Eye (tissue), 1 donor: ENCODE measurements around the gene CABLES2.

ENCODE experiments used
- DNase-seq: peaks from one replicate; pipeline ENCODE4 v3.0.0-alpha.2; 2015

CABLES2 gene

GRCh38 chr20:62370115-62370806 lies 36.8 kb downstream of the CABLES2 start:
- peak; percentile 53 for DNase-seq

- no peak for DNase-seq
Measured at GRCh38 chr20:62369815-62370114, 37.3 kb downstream of the CABLES2 start.

GRCh38 chr20:62368976-62369814 lies 37.9 kb downstream of the CABLES2 start:
- peak; percentile 86 for DNase-seq

GRCh38 chr20:62368392-62368975 lies 38.6 kb downstream of the CABLES2 start:
- peak; percentile 80 for DNase-seq

DNA sequence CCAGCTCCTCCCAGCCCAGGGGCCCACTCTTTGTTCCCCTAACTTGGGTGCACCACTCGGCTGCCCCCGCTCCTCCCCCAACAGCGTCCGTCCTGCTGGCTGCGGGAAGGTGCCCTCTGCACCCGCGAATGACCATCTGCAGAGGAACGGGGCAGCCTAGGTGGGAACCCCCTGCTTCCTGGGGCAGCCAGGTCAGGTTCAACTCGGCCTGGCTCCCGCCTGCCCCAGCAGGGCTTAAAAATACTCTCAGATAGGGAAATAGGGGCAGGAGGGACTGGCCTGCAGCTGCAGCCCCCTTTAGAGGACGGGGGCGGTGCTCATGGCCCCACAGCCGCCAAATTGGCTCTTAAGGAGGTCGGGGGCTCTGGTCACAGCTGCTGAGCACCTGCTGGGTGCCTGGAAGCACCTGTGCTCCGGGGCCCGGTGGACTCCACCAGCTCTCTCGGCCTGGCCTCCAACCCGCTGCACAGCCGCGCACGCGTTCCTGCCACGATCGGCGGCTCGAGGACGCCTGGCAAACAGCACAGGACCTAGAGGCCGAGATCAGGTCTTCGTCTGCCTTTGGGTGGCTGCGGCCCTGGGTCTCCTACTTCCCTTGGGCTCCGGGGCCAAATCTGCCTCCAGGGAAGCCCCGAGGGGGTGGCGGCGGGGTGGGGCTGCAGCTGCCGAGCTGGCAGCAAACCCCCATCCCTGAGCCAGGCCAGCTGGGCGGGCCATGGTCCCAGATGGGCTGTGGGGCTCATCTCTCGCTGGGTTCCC lies 39.3 kb downstream of the CABLES2 start:
- DNase-seq = peak; percentile 78

DNA sequence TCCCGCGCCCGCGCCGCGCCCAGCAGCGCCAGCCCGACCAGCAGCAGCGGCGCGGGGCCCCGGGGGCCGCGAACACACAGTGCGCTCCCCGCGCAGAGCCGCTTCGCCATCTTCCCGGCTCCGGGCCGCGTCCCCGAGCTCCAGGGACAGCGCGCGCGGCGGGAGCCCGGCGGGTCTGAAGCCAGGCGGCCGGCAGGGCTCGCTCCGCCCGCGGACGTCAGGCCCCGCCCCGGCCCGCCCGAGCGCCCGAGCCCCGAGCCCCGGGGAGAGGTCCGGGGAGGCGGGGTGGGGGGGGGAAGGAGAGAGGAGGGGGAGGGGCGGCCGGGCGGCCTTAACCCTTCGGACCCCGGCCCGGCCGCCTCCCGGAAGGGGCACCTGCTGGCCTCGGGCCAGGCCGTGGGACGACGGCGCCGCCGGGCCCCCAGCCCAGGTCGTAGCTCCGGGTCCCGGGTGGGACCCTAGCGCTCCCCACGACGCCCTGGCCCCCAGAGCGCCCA lies 39.9 kb downstream of the CABLES2 start, which contains the start of gene LAMA5:
Gene LAMA5, minus strand, starts transcription at position 177 of the 497 bp plus-strand sequence. Its CDS starts 67 bp downstream, at position 110.
- DNase-seq = peak; percentile 77

DNA sequence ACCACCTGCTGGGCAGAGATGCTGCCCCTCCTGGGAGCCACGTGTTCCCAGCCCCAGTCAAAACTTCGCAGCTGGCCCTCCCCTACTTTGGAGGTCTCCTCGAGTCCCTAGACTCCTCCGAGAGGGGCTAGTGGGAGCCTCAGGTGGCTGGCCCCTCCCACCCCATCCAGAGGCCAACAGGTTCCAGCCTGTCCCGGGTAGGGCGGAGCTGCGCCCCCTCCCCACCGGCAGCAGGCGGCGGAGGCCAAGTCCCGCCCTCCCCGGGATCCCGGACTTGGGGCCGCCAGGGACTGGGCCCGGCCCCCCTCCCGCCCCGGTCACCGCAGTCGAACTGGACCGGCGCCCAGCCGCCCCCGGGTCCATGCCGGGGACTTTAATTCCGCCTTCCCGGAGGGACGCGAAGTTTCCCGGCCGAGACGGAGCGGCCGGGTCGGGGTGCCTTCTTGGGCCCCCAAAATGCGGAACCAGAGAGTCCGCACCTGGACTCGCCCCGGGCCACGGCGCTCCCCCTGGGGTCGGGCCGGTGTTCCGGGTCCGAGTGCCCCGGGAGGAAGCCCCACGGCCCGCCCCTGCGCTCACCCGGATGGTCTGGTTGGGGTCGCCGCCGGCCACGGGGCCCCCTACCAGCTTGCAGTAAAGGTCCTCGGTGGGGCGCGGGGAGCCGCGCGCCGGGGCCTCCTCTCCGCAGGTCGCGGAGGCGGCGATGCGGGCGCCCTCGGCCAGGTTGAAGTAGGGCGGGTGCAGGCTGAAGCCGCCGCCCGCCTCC lies 40.5 kb downstream of the CABLES2 start:
- peak; percentile 56 for DNase-seq

DNA sequence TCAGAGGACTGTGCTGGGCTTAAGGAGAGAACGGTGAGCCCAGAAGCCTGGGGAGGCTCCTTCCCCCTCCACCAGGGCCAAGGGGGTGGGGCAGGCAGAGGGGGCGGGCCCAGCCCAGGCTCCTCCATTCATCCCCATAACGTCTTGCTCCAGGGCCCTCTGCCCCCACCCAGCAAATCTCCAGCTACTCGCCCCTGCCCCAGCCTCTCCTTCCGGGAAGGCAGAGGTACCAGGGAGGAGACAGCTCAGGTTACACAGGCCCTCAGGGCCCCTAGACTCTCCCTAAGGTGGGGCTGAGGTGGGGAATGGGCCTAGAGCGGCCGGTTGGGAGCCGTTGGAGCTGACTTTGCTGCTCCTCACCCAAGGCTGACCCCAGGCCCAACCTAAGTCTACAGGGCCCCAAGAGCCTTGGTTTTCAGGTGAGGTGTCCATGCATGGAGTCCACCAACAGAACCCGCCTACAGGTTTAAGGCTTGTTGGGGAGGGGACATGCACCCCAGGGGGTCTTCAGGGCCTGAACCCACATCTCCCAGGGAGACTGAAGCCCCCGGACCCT lies 41.2 kb downstream of the CABLES2 start:
- DNase-seq = peak; percentile 45

GRCh38 chr20:62364911-62365736 lies 42.0 kb downstream of the CABLES2 start:
- peak; percentile 13 for DNase-seq

DNA sequence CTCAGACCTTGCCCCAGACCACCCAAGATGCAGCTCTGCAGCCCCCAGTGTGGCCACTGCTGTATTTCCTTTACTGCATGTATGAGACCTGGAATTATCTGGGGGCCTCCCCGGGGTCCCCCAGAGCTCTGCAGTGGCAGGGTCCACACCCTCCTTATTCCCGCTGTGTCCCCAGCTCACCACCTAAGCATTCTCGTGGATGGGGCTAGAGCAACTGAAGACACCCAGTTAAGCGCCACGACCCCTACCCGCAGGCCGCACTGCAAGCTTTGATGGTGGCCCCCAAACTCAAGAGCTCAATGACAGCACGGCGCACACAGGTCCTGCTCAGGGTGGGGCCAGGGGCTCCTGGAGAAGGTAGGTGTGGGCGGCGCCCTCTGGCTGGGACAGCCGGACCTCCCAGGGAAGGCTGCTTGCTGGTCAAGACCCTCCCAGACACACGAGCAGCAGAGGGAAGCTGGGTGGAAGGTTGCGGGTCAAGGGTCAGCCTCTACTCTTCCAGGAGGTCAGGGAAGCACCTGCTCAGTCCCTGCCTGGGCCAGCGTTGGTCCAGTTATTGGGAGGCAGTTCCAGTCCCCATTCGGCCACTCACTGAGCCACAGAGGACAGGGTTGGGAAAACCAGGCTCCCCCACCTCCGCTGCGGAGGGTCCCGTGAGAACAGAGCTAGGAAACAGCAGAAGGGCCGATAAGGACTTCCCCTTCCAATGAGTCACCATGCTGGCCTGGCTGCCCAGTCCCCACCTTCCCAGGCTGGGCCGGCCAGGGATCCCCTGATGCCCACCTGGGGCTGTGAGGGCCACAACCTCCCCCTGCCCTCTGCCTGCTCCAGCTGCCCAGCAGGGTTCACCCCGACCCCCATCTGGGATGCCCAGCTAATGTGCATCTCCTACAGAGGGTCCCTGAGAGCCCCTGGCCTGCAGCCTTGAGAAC lies 42.9 kb downstream of the CABLES2 start:
- DNase-seq = peak; percentile 17

GRCh38 chr20:62362991-62363919 lies 43.8 kb downstream of the CABLES2 start:
- DNase-seq = peak; percentile 32

DNA sequence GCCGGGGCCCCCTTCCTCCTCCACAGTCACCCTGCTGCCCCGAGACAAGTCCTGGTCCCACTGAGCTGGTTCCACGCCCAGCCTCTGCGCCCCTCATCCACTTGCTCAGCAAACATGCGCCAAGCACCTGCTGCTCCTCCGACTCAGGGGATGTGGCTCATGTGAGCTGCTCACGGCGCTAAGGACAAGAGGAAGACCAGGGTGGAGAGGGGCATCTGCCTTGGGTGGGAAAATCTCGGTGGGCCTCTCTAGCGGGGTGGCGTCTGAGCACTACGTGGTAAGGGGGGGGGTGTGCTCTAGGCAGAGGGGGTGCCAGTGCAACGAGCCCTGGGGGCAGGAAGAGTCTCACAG lies 44.5 kb downstream of the CABLES2 start:
- peak; percentile 16 for DNase-seq

DNA sequence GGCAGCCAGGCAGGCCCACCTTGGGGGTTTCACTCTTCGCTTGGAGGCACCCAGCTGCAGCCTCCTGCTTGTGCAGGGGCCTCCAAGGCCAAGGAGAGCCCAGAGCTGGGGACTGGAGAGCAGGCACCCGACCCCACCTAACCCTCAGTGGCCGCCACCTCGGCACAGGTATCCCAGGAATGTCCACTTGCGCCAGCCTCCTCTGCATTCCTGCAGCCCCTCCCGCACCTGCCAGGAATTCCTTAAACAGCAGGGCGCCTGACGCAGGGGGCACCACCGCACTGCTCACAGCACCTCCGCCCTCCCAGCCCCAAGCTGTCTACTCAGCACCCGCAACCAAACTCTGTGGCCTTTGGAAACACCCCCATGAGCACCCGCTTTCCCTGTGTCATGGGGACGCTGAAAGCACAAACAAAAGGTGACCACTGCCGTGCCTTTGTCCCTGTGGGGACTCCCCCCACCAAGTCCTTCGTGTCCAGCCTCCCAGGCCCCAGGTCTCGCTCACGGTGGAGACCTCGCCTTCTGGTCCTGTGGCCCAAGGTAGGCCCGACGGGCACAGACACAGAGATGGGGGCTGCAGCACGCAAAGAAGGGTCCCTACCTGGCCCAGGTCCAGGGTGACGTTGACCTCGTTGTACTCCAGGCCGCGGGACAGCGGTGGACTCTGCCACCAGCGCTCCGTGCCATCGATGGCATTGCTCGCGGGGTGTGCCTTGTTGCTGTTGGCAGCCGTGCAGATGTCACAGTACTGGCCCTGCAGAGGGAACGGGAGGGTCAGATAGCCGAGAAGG lies 45.1 kb downstream of the CABLES2 start:
- no peak for DNase-seq

DNA sequence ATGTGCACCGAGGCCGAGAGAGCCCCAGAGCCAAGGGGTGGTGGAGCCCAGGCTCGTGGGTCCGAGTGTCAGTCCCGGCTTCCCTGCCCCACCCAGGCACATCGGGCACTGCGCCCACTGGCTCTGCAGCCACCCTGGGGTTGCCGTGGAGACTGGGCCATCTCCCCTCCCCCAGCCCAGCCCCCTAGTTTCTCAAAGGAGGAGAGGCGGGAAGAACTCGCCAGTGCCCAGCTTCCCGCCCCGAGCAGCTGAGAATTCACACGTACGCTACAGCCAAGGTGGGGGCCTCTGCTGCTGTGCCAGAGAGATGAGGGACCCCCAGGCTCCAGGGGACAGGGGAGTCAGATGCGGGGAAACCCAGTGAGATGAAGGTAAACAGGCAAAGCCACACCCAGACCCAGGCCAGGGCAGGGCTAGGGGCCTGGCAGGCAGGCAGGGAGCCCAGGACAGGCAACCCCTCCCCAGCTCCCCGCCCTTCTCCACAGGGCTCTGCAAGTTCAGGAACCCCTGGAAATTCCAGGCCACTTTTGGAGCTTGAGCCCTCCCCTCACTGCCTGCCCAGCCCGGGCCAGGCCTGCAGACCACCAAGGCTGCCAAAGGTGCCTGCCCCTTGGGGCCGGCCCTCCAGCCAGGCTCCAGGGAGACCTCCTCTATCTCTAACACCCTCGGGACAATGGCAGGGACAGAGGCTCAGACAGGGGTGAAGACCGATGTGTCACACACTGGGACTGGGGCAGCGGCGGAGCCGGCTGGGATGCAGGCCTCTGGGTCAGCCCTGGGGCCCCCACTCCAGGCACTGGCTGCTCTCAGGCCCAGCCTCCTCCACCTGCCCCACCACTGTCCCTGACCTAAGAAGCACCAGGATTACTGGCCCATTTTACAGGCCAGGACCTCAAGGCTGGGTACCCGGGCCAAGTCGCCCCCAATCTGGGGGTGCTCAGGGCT lies 46.0 kb downstream of the CABLES2 start:
- peak; percentile 47 for DNase-seq

- no peak for DNase-seq
Measured at GRCh38 chr20:62359491-62360121, 47.5 kb downstream of the CABLES2 start.

- peak; percentile 19 for DNase-seq
Measured at GRCh38 chr20:62359043-62359490, 48.0 kb downstream of the CABLES2 start.
